Common myeloid progenitor, CD34-positive (primary cell): ENCODE data around the gene DENND2C.

Source experiments
- CTCF ChIA-PET: fragments of 350-600 bp; sonication (Branson Sonifier 250); formaldehyde crosslinking; loops from one replicate; lab custom pipeline; 2021; ENCODE audit warnings: antibody characterized with exemption; lab: Charles Lee
- POLR2A ChIA-PET: fragments of 350-600 bp; sonication (Branson Sonifier 250); formaldehyde crosslinking; loops from one replicate; lab custom pipeline; 2021; ENCODE audit warnings: antibody characterized with exemption; lab: Charles Lee
- DNase-seq, 3 donors: peaks; one replicate each; pipeline versions ENCODE4 v3.0.0 to v3.0.0-alpha.2; 2013
- H3K27ac ChIP-seq, 2 experiments: 1 replicate in 1 of 2; 2 replicates in 1 of 2; pipeline ENCODE4 v1.7.0; 2013; ENCODE audit warnings: inconsistent platforms in 2 of 2, low read length in 2 of 2, mild to moderate bottlenecking in 2 of 2, low read depth in 1 of 2, moderate library complexity in 1 of 2; ENCODE audit not compliant: severe bottlenecking in 2 of 2, insufficient read depth in 1 of 2, poor library complexity in 1 of 2
- H3K27me3 ChIP-seq, 5 experiments: replicated peaks in 2 of 5; 1 replicate in 3 of 5; 2 replicates in 2 of 5; pipeline versions ENCODE4 v1.6.1 to v1.7.0; 2013; ENCODE audit warnings: low read length in 4 of 5, mild to moderate bottlenecking in 2 of 5, moderate library complexity in 2 of 5, inconsistent platforms in 1 of 5; ENCODE audit not compliant: insufficient read depth in 5 of 5, control insufficient read depth in 4 of 5
- H3K36me3 ChIP-seq, 4 experiments: 1 replicate in 2 of 4; 2 replicates in 2 of 4; pipeline versions ENCODE4 v1.6.1 to v1.7.0; 2013; ENCODE audit warnings: low read length in 3 of 4, control low read depth in 1 of 4, mild to moderate bottlenecking in 1 of 4; ENCODE audit not compliant: control insufficient read depth in 4 of 4, insufficient read depth in 4 of 4
- H3K4me1 ChIP-seq, 4 experiments: 1 replicate in 3 of 4; 2 replicates in 1 of 4; pipeline versions ENCODE4 v1.6.1 to v1.7.1; 2013; ENCODE audit warnings: low read length in 3 of 4, mild to moderate bottlenecking in 3 of 4, control low read depth in 1 of 4, inconsistent platforms in 1 of 4, moderate library complexity in 1 of 4; ENCODE audit not compliant: control insufficient read depth in 4 of 4, insufficient read depth in 4 of 4; ENCODE audit errors: control extremely low read depth in 1 of 4
- H3K4me3 ChIP-seq, 7 experiments: 1 replicate in 4 of 7; 2 replicates in 3 of 7; pipeline versions ENCODE4 v1.5.1 to v1.7.0; 2013; ENCODE audit warnings: mild to moderate bottlenecking in 7 of 7, low read length in 6 of 7, moderate library complexity in 6 of 7, inconsistent platforms in 2 of 7, low read depth in 2 of 7, control low read depth in 1 of 7; ENCODE audit not compliant: insufficient read depth in 4 of 7, control insufficient read depth in 1 of 7; ENCODE audit errors: extremely low read depth in 1 of 7
- H3K9me3 ChIP-seq, 5 experiments: 1 replicate in 4 of 5; 2 replicates in 1 of 5; pipeline versions ENCODE4 v1.6.1 to v1.7.1; 2013; ENCODE audit warnings: low read length in 4 of 5, mild to moderate bottlenecking in 2 of 5, inconsistent platforms in 1 of 5, low read depth in 1 of 5, moderate library complexity in 1 of 5; ENCODE audit not compliant: control insufficient read depth in 4 of 5, insufficient read depth in 2 of 5; ENCODE audit errors: control extremely low read depth in 1 of 5
- WGBS: methylation state at CpG from one replicate; pipeline ENCODE4 v1.1.5; 2013; ENCODE audit not compliant: insufficient coverage; 5-methylcytosine and 5-hydroxymethylcytosine counted together

Gene DENND2C

GRCh38 chr1:114695430-114696058 is 25.7 kb upstream of the DENND2C start, which contains the start of gene AMPD1:
TSS of gene AMPD1 (minus strand) at chr1:114695546. CDS start at chr1:114695471, 75 bp downstream.
- H3K36me3 ChIP-seq = no peaks in the 10 kb centered on the region
- ChIA-PET POLR2A (interaction anchor here (0.5 to 0.6 kb wide), 2 partner anchors 196 to 259 kb away, joined by 3 read pairs; no protein-coding TSS in a partner anchor), CTCF (interaction anchor here (1.2 to 1.4 kb wide), 3 partner anchors 8 to 26 kb away, joined by 3 to 4 read pairs (median 3); partner anchors contain the start of gene DENND2C)
- H3K27ac ChIP-seq = no peak within 1 kb of the TSS
- H3K9me3 ChIP-seq = no peaks in the 10 kb centered on the region
- H3K27me3 ChIP-seq = no peaks in the 10 kb centered on the region
- peak in 1 of 3 donors; percentile 5 for DNase-seq
- no peak within 1 kb of the TSS for H3K4me3 ChIP-seq
- peaks cover 0 to 2% (median 0%) of the 10 kb centered on the region in 4 experiments for H3K4me1 ChIP-seq
- 100% methylated on average over 1 of the region's 6 CpGs for WGBS

- no peak overlapping the region for H3K4me3 ChIP-seq
- WGBS = 100% methylated on average over 2 of the region's 9 CpGs
- no peak for DNase-seq
- ChIA-PET CTCF (interaction anchor here (1.1 to 1.4 kb wide), 3 partner anchors 9 to 21 kb away, joined by 3 to 4 read pairs (median 3); no protein-coding TSS in a partner anchor), POLR2A (no interaction called here)
- H3K27me3 ChIP-seq = no peaks in the 10 kb centered on the region
- no peaks in the 10 kb centered on the region for H3K36me3 ChIP-seq
- H3K4me1 ChIP-seq = no peaks in the 10 kb centered on the region
- H3K9me3 ChIP-seq = no peaks in the 10 kb centered on the region
- no peak overlapping the region for H3K27ac ChIP-seq
These were observed 24.9 kb upstream of the DENND2C start for GRCh38 chr1:114694540-114695310.

GRCh38 chr1:114692947-114693346 is 23.1 kb upstream of the DENND2C start:
- peaks cover 0 to 3% (median 0%) of the 10 kb centered on the region in 5 experiments for H3K27me3 ChIP-seq
- H3K4me1 ChIP-seq = no peaks in the 10 kb centered on the region
- 100% methylated on average over 1 of the region's 3 CpGs for WGBS
- ChIA-PET CTCF (interaction anchor here (0.7 to 0.9 kb wide), 2 partner anchors 13 to 37 kb away, joined by 3 read pairs; no protein-coding TSS in a partner anchor), POLR2A (no interaction called here)
- H3K27ac ChIP-seq = no peak overlapping the region
- DNase-seq = no peak
- no peaks in the 10 kb centered on the region for H3K9me3 ChIP-seq
- H3K36me3 ChIP-seq = no peaks in the 10 kb centered on the region
- no peak overlapping the region for H3K4me3 ChIP-seq

GRCh38 chr1:114691061-114691460 is 21.2 kb upstream of the DENND2C start:
- CTCF ChIA-PET = interaction anchor here (1.6 kb wide), 1 partner anchor 18 kb away, joined by 3 read pairs; no protein-coding TSS in a partner anchor
- Histone ChIP-seq H3K9me3 (no peaks in the 10 kb centered on the region), H3K36me3 (no peaks in the 10 kb centered on the region), H3K27ac (no peak overlapping the region), H3K4me3 (no peak overlapping the region), H3K4me1 (no peaks in the 10 kb centered on the region), H3K27me3 (peaks cover 0 to 3% (median 0%) of the 10 kb centered on the region in 5 experiments)
- POLR2A ChIA-PET = no interaction called here
- WGBS = no CpG with 5 or more reads among the region's 2 CpGs
- DNase-seq = no peak

GRCh38 chr1:114690148-114690547 is 20.3 kb upstream of the DENND2C start:
- no peak for DNase-seq
- Histone ChIP-seq H3K27ac (no peak overlapping the region), H3K4me1 (no peaks in the 10 kb centered on the region), H3K36me3 (no peaks in the 10 kb centered on the region), H3K9me3 (no peaks in the 10 kb centered on the region), H3K27me3 (peaks cover 0 to 8% (median 2%) of the 10 kb centered on the region in 5 experiments), H3K4me3 (no peak overlapping the region)
- 100% methylated on average over 1 of the region's 1 CpG for whole genome bisulfite sequencing
- CTCF ChIA-PET = no interaction called here
- POLR2A ChIA-PET = no interaction called here

- Histone ChIP-seq H3K9me3 (no peaks in the 10 kb centered on the region), H3K4me1 (no peaks in the 10 kb centered on the region), H3K4me3 (no peak overlapping the region), H3K27ac (no peak overlapping the region), H3K27me3 (peaks cover 1 to 10% (median 2%) of the 10 kb centered on the region in 5 experiments), H3K36me3 (no peaks in the 10 kb centered on the region)
- CTCF ChIA-PET = no interaction called here
- POLR2A ChIA-PET = no interaction called here
- 83% methylated on average over 4 of the region's 4 CpGs for WGBS
- DNase-seq = no peak
These were observed 18.7 kb upstream of the DENND2C start for GRCh38 chr1:114688526-114688925.
